Measurements from ENCODE around the gene SHMT1.

GRCh38 chr17:18374216-18374615, 10.9 kb upstream of the SHMT1 start:
- TF ChIP-seq CTCF (conservative IDR thresholded peaks at IDR 0.05 in 1 of 2, IDR thresholded peaks at IDR 0.05 in 1 of 2; ENCODE audit: low read depth in 1 of 2, low read length in 2 of 2) = no peak
- no peak for TF ChIP-seq EZH2 (IDR thresholded peaks at IDR 0.05; ENCODE audit: low read length, missing control alignments)
